ENCODE measurements around the gene PAX7.

DNA sequence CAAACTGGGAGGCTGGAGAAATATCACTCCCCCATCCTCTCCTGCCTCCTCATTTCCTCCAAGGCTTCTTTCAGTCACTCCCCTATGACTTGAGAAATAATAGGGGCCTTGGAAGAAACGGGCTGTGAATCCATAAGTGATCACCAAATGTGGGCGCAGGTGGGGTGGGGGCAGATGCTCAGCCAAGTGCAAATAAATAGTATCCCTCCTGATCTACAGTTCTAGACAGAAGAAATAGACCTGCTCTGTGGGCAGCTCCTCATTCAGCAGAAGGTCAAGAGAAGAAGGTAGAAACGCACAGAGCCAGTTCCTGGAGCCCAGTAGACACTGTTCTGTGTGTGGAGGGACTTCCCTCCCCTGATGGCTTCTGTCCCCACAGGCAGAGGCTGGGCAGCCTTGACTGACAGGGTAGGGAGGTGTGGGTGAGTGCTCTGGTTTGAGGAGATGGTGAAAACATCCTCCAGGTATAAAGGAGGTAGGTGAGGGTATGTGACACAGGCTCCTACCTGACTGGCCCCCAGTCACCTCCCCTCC lies 17.1 kb downstream of the PAX7 start:
- TF ChIP-seq CTCF (IDR thresholded peaks at IDR 0.05) (no peak), POLR2A (IDR thresholded peaks at IDR 0.05) (no peak)
